22Rv1 (cell line): Measurements from ENCODE around the gene ZNF429.

Source experiments
- CTCF ChIP-seq: fragments of 450-650 bp; IDR thresholded peaks from 2 replicates; pipeline ENCODE4 v1.5.1; 2017; ENCODE audit warnings: mild to moderate bottlenecking
- ZFX ChIP-seq: fragments of 450-650 bp; IDR thresholded peaks from 2 replicates; pipeline ENCODE4 v1.6.1; 2017; ENCODE audit warnings: antibody characterized with exemption, borderline replicate concordance

GRCh38 chr19:21584537-21584936 lies 79.1 kb downstream of the ZNF429 start:
- TF ChIP-seq CTCF: no peak
- no peak for TF ChIP-seq ZFX
